ENCODE data around the gene INO80E.
"Not testable (repeated sequence)": the region's sequence is repeated elsewhere in the genome, so short reads cannot be mapped to it uniquely, and the experiment has no call there.

GRCh38 chr16:30040690-30041089 lies 44.6 kb downstream of the INO80E start:
- TF ChIP-seq CTCF, POLR2A (IDR thresholded peaks at IDR 0.05): not testable (repeated sequence)

All from ovary (tissue), 3 donors.